NB4 (cell line): ENCODE data around the gene OR51B5.
"Not testable (repeated sequence)": the region's sequence is repeated elsewhere in the genome, so short reads cannot be mapped to it uniquely, and the experiment has no call there.

ENCODE experiments used
- DNase-seq: peaks from one replicate; pipeline ENCODE4 v3.0.0; 2010; ENCODE audit warnings: low read depth
- H3K4me3 ChIP-seq: one replicate; pipeline ENCODE4 v1.5.1; 2011; ENCODE audit warnings: mild to moderate bottlenecking, low read depth, low read length, moderate library complexity
- MAX ChIP-seq: IDR thresholded peaks from 2 replicates; pipeline ENCODE4 v1.6.1; 2011; ENCODE audit warnings: low read depth, low read length
- MYC ChIP-seq: IDR thresholded peaks from 2 replicates; pipeline ENCODE4 v1.6.1; 2011; ENCODE audit warnings: low read depth, low read length
- POLR2A ChIP-seq: IDR thresholded peaks from 2 replicates; pipeline ENCODE4 v1.6.1; 2011; ENCODE audit warnings: mild to moderate bottlenecking; ENCODE audit not compliant: insufficient read length; ENCODE audit errors: extremely low read depth
- TF ChIP-seq, protein P1 (sequence below): IDR thresholded peaks from one replicate; pipeline ENCODE4 v1.5.1; 2012; ENCODE audit warnings: low read depth, low read length

The OR51B5 gene

GRCh38 chr11:5298451-5298850, 44.9 kb downstream of the OR51B5 start:
- TF ChIP-seq MAX (no peak), POLR2A (no peak)
- H3K4me3 ChIP-seq, result no peak overlapping the region
- DNase-seq, result no peak

GRCh38 chr11:5297721-5298323, 45.5 kb downstream of the OR51B5 start:
- no peak for TF ChIP-seq MYC
- no peak for DNase-seq
- no peak overlapping the region for H3K4me3 ChIP-seq

DNA sequence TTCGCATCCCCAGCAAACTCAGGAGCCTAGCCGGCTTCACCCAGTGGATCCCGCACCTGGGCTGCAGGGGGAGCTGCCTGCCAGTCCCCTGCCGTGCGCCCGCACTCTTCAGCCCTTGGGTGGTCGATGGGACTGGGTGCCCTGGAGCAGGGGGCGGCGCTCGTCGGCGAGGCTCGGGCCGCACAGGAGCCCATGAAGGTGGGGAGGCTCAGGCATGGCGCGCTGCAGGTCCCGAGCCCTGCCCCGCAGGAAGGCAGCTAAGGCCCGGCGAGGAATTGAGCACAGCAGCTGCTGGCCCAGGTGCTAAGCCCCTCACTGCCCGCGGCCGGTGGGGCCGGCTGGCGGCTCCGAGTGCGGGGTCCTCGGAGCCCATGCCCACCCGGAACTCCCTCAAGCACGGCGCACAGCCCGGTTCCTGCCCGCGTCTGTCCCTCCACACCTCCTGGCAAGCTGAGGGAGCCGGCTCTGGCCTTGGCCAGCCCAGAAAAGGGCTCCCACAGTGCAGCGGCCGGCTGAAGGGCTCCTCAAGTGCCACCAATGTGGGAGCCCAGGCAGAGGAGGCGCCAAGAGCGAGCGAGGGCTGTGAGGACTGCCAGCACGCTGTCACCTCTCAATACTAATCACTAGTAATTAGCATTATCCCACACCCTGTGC, 48.9 kb downstream of the OR51B5 start:
- not testable (repeated sequence) for H3K4me3 ChIP-seq

GRCh38 chr11:5293028-5293427, 50.3 kb downstream of the OR51B5 start:
- TF ChIP-seq, protein P1, sequence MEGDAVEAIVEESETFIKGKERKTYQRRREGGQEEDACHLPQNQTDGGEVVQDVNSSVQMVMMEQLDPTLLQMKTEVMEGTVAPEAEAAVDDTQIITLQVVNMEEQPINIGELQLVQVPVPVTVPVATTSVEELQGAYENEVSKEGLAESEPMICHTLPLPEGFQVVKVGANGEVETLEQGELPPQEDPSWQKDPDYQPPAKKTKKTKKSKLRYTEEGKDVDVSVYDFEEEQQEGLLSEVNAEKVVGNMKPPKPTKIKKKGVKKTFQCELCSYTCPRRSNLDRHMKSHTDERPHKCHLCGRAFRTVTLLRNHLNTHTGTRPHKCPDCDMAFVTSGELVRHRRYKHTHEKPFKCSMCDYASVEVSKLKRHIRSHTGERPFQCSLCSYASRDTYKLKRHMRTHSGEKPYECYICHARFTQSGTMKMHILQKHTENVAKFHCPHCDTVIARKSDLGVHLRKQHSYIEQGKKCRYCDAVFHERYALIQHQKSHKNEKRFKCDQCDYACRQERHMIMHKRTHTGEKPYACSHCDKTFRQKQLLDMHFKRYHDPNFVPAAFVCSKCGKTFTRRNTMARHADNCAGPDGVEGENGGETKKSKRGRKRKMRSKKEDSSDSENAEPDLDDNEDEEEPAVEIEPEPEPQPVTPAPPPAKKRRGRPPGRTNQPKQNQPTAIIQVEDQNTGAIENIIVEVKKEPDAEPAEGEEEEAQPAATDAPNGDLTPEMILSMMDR, result no peak
- no peak for TF ChIP-seq MAX
- no peak for TF ChIP-seq MYC
- TF ChIP-seq POLR2A, result no peak
- no peak for DNase-seq

More for the DNA sequence above, 48.9 kb downstream of the OR51B5 start:
- DNase-seq, result not testable (repeated sequence)

More at GRCh38 chr11:5293028-5293427, 50.3 kb downstream of the OR51B5 start:
- H3K4me3 ChIP-seq, result no peak overlapping the region
